Fibroblast of peridontal ligament (primary cell): Measurements from ENCODE around the gene TMED1.

Source experiments
- DNase-seq: peaks from one replicate; pipeline ENCODE4 v3.0.0-alpha.2; 2010; ENCODE audit errors: extremely low read depth

TMED1 gene

DNA sequence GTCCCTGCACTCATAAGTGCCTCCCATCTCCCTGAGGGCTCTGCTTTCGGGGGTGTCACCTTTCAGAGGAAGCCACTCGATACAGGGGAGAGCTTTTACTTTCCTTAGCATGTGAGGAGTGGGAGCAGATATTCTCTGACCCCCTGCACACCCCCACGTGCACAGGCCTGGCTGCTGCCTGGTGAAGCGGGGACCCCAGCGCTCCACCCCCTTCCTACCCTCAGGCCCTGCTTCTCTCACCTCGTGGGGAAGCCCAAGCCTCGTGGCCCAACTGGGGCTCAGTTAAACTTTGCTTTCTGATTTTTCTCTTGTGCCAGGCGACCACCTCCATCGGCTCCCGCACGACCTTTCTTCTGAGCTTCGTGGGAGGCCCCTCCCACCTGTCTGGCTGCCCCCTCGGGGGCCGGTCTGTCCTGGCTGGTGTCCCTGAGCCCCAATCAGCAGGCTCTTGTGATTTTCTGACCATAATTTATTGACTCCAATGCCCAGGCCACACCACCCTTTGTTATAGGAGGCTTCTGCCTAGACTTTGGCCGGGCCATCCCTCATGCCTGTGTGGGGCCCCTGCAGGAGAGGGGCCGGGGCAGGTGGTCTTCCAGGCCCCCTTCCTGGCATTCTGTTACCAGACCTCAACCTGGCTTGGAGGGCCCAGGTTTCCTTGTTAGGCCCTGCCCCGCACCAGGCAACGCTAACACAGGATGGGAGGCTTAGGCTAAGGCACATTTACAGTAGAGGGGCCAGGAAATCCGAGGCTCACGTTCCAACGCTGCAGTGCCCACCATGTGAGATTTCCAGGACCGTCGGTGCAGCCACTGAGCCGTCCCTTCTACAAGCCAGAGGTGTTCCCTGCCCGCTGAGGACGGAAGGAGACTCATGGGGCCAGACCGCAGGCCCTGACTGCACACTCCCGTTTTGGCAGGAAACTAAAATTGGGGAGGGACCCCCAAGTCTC, 3.7 kb downstream of the TMED1 start:
- DNase-seq: no peak

DNA sequence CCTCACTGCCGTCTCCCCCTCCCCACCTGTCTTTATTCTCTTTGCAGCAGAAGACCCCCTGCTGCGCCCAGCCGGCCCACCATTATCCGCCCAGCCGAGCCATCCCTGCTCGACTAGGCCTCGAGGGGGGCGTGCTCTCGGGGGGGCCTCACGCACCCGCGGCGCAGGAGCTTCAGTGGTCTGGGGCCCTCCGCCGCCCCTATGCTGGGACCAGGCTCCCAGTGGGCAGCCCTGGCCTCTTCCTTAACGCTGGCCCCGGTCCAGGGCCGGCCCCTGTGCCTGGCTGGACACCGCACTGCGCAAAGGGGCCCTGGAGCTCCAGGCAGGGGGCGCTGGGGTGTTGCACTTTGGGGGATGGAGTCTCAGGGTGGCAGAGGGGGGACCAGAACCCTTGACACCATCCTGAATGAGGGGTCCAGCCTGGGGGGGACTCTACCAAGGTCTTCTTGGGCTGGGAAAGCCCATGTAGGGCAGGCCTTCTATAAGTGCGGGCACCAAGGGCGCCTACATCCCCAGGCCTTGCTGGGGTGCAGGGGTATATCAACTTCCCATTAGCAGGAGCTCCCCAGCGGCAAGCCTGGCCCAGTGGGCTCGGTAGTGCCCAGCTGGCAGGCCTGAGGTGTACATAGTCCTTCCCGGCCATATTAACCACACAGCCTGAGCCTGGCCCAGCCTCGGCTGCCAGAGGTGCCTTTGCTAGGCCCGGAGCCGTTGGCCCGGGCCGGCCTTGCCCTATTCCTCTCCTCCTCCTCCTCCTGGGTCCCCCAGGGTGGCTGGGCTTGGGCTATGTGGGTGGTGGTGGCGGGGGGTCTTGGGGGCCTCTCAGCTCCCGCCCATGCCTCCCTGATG, 4.9 kb downstream of the TMED1 start:
- DNase-seq: no peak

DNA sequence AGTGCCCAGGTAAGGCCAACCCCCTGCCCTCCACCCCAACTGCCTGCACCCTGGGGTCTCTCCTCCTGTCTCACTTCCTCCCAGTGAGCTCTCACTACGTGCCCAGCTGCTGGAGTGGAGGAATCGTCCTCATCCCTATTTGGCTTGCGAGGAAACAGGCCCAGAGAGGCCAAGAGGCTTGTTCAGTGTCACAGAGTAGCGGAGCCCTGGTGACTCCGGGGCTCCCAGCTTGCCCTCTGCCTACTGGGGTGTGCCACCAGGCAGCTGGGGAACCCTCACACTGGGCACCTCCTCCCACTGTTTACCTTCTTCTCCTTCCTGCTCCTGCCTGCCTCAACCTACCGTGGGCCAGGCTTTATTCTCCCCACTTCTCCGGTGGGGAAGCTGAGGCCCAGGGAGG, 5.6 kb downstream of the TMED1 start:
- DNase-seq: no peak

GRCh38 chr19:10829967-10830366, 6.0 kb downstream of the TMED1 start:
- DNase-seq: no peak

- no peak for DNase-seq
These were observed 6.8 kb downstream of the TMED1 start for GRCh38 chr19:10828981-10829821.

- DNase-seq: no peak
These were observed 9.2 kb downstream of the TMED1 start for GRCh38 chr19:10826846-10827245.

DNA sequence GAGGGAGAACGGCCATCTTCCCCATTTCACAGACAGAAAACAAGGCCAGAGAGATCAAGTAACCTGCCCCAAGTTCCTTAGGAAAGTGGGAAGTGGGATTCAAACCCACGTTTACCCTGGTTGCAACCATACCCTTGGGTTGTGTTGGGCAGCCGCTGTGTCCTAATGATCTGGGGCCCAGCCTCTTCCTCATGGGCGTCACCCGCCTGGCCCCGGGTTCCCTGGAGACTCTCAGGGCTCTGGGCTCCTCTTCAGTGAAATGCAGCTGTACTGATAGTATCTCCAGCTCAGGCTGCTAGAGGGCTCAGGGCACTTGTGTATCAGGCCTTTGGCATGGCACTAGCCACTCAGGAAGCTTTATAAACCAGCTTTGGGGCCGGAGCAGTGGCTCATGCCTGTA, 9.8 kb downstream of the TMED1 start:
- DNase-seq: no peak

GRCh38 chr19:10823690-10824089, 12.3 kb downstream of the TMED1 start:
- no peak for DNase-seq

GRCh38 chr19:10820173-10820572, 15.8 kb downstream of the TMED1 start:
- DNase-seq: no peak

DNA sequence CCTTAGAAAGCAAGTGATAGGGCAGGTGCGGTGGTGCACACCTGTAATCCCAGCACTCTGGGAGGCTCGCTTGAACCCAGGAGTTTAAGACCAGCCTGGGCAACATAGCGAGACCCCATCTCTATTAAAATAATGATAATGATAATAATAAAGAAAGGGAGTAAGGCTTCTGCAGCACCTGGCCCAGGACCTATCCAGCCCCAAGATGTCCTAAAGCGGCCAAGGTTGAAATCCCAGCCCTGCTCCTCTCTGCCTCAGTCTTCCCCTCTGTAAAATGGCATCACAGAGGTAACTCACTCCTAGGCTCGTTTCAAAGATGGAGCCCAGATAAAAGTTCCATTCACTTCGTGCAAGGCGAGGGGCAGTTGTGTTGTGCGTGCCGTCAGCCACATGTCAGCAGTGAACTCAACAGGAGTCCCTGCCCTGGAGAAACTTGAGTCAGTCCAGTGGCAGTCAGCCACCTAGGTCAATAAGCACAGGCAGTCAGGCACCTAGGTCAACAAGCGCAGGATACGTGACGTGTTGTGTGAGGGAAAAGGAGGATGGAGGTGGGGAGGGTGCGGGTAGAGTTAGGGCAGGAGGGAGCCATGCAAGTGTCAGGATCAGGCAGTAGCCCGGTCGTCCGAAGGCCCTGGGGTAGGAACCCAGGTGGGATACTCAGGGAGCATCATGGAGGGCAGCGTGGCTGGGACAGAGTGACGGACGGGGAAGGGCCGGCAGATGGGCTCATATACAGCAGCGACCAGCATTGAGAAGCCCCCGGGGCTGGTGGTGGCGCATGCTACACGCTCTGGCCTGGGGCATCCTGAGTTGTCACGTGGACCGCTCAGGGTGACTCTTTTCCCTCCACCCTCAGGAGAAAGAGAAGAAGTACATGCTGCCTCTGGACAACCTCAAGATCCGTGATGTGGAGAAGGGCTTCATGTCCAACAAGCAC, 16.6 kb downstream of the TMED1 start:
- DNase-seq: no peak

- DNase-seq: no peak
These were observed 17.5 kb downstream of the TMED1 start for GRCh38 chr19:10818301-10819123.

DNA sequence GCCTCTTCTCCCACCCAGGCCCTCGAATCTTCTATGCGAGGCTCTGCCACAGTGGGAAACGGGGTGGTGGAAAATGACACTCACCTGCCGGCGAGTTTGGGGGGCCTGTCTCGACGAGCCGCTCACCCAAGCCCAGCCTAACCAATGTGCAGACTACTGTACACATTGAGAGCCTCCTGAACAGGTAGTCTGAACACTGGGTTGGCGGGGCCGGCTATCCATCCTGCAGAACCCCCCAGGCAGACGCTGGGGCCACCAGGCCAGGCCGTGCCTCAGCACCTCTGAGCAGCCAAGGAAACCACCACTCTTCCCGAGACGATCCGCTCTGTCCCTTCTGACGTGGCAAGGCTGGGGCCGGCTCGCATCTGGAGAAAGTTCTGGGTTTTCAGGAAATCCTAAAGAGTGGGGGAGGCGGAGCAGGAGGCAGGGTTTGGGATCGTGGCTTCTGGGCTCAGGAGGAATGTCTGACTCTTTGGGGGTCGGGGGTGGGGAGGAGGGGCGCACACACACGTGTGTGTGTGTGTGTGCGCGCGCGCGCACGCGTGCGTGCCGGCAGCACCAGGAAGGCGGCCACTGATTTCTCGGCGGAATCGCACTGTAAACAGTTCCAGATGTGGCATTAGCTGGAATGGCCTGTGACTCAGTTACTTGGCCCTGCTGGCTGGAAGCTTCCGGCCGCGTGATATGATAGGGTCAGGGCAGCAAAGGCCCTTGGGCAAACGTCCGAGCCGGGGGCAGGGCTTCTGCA, 18.5 kb downstream of the TMED1 start:
- DNase-seq: peak; percentile 99

DNA sequence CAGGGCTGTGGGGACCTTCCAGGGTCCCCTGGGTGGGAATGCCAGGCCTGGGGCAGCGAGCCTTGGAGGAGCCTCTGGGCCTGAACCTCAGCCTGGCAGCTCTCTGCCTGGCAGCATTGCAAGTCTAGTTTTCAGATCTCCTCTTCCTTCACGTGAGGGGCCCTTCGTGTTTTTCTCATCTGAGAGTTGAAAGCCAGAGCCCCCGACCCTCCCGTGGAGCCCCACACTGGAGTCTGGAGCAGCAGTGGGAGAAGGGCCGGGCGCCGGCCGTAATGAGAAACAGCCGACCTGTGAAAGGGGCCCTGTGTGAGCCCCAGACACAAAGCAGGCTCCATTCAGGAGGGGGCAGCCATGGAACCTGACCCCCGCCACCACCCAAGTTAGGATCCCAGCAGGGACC, 19.3 kb downstream of the TMED1 start:
- DNase-seq: no peak

GRCh38 chr19:10815969-10816644, 19.9 kb downstream of the TMED1 start:
- DNase-seq: peak; percentile 64

- DNase-seq: no peak
These were observed 20.9 kb downstream of the TMED1 start for GRCh38 chr19:10815007-10815536.

- DNase-seq: peak; percentile 92
These were observed 23.1 kb downstream of the TMED1 start for GRCh38 chr19:10812902-10813404.

DNA sequence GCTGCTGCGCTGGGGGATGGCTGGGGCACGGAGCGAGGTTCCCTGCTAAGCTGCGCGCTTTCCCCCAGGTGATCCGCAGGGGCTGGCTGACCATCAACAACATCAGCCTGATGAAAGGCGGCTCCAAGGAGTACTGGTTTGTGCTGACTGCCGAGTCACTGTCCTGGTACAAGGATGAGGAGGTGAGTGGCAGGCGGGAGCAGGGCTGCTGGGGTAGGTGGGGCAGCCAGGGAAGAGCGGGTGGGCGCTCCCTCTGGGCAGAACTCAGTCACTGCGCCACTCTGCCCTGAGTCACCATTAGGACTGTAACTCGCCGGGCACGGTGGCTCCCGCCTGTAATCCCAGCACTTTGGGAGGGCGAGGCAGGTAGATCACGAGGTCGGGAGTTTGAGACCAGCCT, 23.8 kb downstream of the TMED1 start:
- no peak for DNase-seq
